HG02759 (cell line): Measurements from ENCODE around the gene ATF7.
A peak's percentile ranks its signal among the peaks of the same experiment; 100 is the strongest.
"Not testable (repeated sequence)": the region's sequence is repeated elsewhere in the genome, so short reads cannot be mapped to it uniquely, and the experiment has no call there.

Experiments
- ATAC-seq: cut with Tn5 transposase; IDR thresholded peaks from one replicate; pipeline ENCODE4 v1.9.1; 2021; ENCODE audit warnings: mild to moderate bottlenecking, moderate library complexity; ENCODE audit not compliant: unreplicated experiment

ATF7 gene

GRCh38 chr12:53625946-53626701 lies at the start of gene ATF7:
Gene ATF7, minus strand, starts transcription at chr12:53626382. Its CDS starts 25,382 bp downstream, at chr12:53601000.
- ATAC-seq = peak; percentile 95

- no peak for ATAC-seq
Measured at GRCh38 chr12:53674977-53675700, 49.0 kb upstream of the ATF7 start.

GRCh38 chr12:53670971-53671370 lies 44.8 kb upstream of the ATF7 start:
- ATAC-seq = no peak

- no peak for ATAC-seq
Measured at GRCh38 chr12:53670308-53670707, 44.1 kb upstream of the ATF7 start.

GRCh38 chr12:53667080-53667479 lies 40.9 kb upstream of the ATF7 start:
- ATAC-seq = no peak

GRCh38 chr12:53664936-53665335 lies 38.8 kb upstream of the ATF7 start:
- no peak for ATAC-seq

GRCh38 chr12:53664191-53664590 lies 38.0 kb upstream of the ATF7 start:
- no peak for ATAC-seq

GRCh38 chr12:53660041-53660440 lies 33.9 kb upstream of the ATF7 start:
- no peak for ATAC-seq

GRCh38 chr12:53659571-53659981 lies 33.4 kb upstream of the ATF7 start:
- no peak for ATAC-seq

- ATAC-seq = no peak
Measured at GRCh38 chr12:53659011-53659551, 32.9 kb upstream of the ATF7 start.

GRCh38 chr12:53657041-53657440 lies 30.9 kb upstream of the ATF7 start:
- ATAC-seq = no peak

GRCh38 chr12:53653595-53653994 lies 27.4 kb upstream of the ATF7 start:
- no peak for ATAC-seq

- no peak for ATAC-seq
Measured at GRCh38 chr12:53652366-53652765, 26.2 kb upstream of the ATF7 start.

- ATAC-seq = no peak
Measured at GRCh38 chr12:53651737-53652136, 25.6 kb upstream of the ATF7 start.

- not testable (repeated sequence) for ATAC-seq
Measured at GRCh38 chr12:53646300-53646699, 20.1 kb upstream of the ATF7 start.

- no peak for ATAC-seq
Measured at GRCh38 chr12:53645165-53645564, 19.0 kb upstream of the ATF7 start.

GRCh38 chr12:53644133-53644532 lies 18.0 kb upstream of the ATF7 start:
- no peak for ATAC-seq

GRCh38 chr12:53643232-53643979 lies 17.2 kb upstream of the ATF7 start:
- ATAC-seq = no peak

- ATAC-seq = no peak
Measured at GRCh38 chr12:53638057-53638456, 11.9 kb upstream of the ATF7 start.

GRCh38 chr12:53636641-53637040 lies 10.5 kb upstream of the ATF7 start:
- ATAC-seq = no peak

GRCh38 chr12:53635708-53636107 lies 9.5 kb upstream of the ATF7 start:
- not testable (repeated sequence) for ATAC-seq
